DOHH2 (cell line): Measurements from ENCODE around the gene ZCRB1.

ENCODE experiments used
- H3F3A ChIP-seq: fragments of 200-600 bp; sonication (generic), shearing (Covaris generic); 2 replicates; pipeline ENCODE4 v1.6.0; 2016; ENCODE audit warnings: antibody characterized with exemption, mild to moderate bottlenecking; ENCODE audit not compliant: control insufficient read depth, insufficient read depth
- H3K27ac ChIP-seq: fragments of 200-600 bp; sonication (generic); 2 replicates; pipeline ENCODE4 v1.5.1; 2014; ENCODE audit warnings: low read depth, mild to moderate bottlenecking, low read length, moderate library complexity
- H3K27me3 ChIP-seq: fragments of 200-600 bp; sonication (generic); 2 replicates; pipeline ENCODE4 v1.6.1; 2014; ENCODE audit warnings: mild to moderate bottlenecking, low read length, mixed read lengths; ENCODE audit not compliant: control insufficient read depth
- H3K36me3 ChIP-seq: fragments of 200-600 bp; sonication (generic); 2 replicates; pipeline ENCODE4 v1.6.1; 2014; ENCODE audit warnings: mild to moderate bottlenecking, low read length, moderate library complexity, mixed read lengths; ENCODE audit not compliant: control insufficient read depth
- H3K4me1 ChIP-seq: fragments of 200-600 bp; sonication (generic); 2 replicates; pipeline ENCODE4 v1.6.1; 2014; ENCODE audit warnings: mild to moderate bottlenecking, low read length, mixed read lengths; ENCODE audit not compliant: control insufficient read depth
- H3K4me2 ChIP-seq: fragments of 200-600 bp; sonication (generic); 2 replicates; pipeline ENCODE4 v1.6.0; 2014; ENCODE audit warnings: mild to moderate bottlenecking, low read length, moderate library complexity
- H3K4me3 ChIP-seq: fragments of 200-600 bp; sonication (generic); 2 replicates; pipeline ENCODE4 v1.5.1; 2014; ENCODE audit warnings: mild to moderate bottlenecking, low read length, mixed read lengths
- H3K79me2 ChIP-seq: fragments of 200-600 bp; sonication (generic); 2 replicates; pipeline ENCODE4 v1.6.1; 2014; ENCODE audit warnings: mild to moderate bottlenecking, low read length, mixed read lengths; ENCODE audit not compliant: control insufficient read depth
- H3K9me2 ChIP-seq: fragments of 200-600 bp; sonication (generic); replicated peaks from 2 replicates; pipeline ENCODE4 v1.6.1; 2014; ENCODE audit warnings: mild to moderate bottlenecking, low read length, mixed read lengths; ENCODE audit not compliant: control insufficient read depth
- H3K9me3 ChIP-seq: fragments of 200-600 bp; sonication (generic); 2 replicates; pipeline ENCODE4 v1.6.1; 2014; ENCODE audit warnings: antibody characterized with exemption, low read length, mixed read lengths; ENCODE audit not compliant: control insufficient read depth, insufficient read depth
- H4K20me1 ChIP-seq: fragments of 200-600 bp; sonication (generic); 2 replicates; pipeline ENCODE4 v1.6.0; 2014; ENCODE audit warnings: low read depth, mild to moderate bottlenecking, antibody characterized with exemption, low read length, moderate library complexity; ENCODE audit not compliant: control insufficient read depth, insufficient read depth
- CTCF ChIP-seq: fragments of 200-600 bp; sonication (generic); IDR thresholded peaks from one replicate; pipeline ENCODE4 v1.5.1; 2014; ENCODE audit warnings: antibody characterized with exemption, mild to moderate bottlenecking, low read depth, low read length; ENCODE audit not compliant: poor library complexity, severe bottlenecking
- EZH2phosphoT487 ChIP-seq: fragments of 200-600 bp; sonication (generic); IDR thresholded peaks from 2 replicates; pipeline ENCODE4 v1.6.1; 2017; ENCODE audit warnings: borderline replicate concordance, mild to moderate bottlenecking, antibody characterized with exemption, low read length, moderate library complexity, mixed read lengths

Gene ZCRB1

GRCh38 chr12:42273706-42274105 is 52.2 kb downstream of the ZCRB1 start:
- no peak for TF ChIP-seq EZH2phosphoT487
- no peak for TF ChIP-seq CTCF
- no peaks in the 10 kb centered on the region for H3K4me1 ChIP-seq
- no peaks in the 10 kb centered on the region for H3K79me2 ChIP-seq
- H3K27ac ChIP-seq, result no peak overlapping the region
- no peaks in the 10 kb centered on the region for H3K9me3 ChIP-seq
- H4K20me1 ChIP-seq, result no peaks in the 10 kb centered on the region
- H3K36me3 ChIP-seq, result no peaks in the 10 kb centered on the region
- no peak overlapping the region for H3K4me3 ChIP-seq
- no peaks in the 10 kb centered on the region for H3K9me2 ChIP-seq
- no peaks in the 10 kb centered on the region for H3F3A ChIP-seq
- no peak overlapping the region for H3K4me2 ChIP-seq
- H3K27me3 ChIP-seq, result no peaks in the 10 kb centered on the region

- Histone ChIP-seq H3F3A (no peaks in the 10 kb centered on the region), H3K9me2 (no peaks in the 10 kb centered on the region), H3K4me2 (no peak overlapping the region), H3K27me3 (no peaks in the 10 kb centered on the region), H3K4me1 (no peaks in the 10 kb centered on the region), H3K27ac (no peak overlapping the region), H3K4me3 (no peak overlapping the region), H3K79me2 (no peaks in the 10 kb centered on the region), H3K9me3 (no peaks in the 10 kb centered on the region), H3K36me3 (no peaks in the 10 kb centered on the region), H4K20me1 (no peaks in the 10 kb centered on the region)
- TF ChIP-seq CTCF, result no peak
- TF ChIP-seq EZH2phosphoT487, result no peak
Observed at GRCh38 chr12:42270596-42270995, 55.3 kb downstream of the ZCRB1 start.

GRCh38 chr12:42267413-42268190 is 58.3 kb downstream of the ZCRB1 start:
- Histone ChIP-seq H3K4me1 (no peaks in the 10 kb centered on the region), H3K9me2 (no peaks in the 10 kb centered on the region), H3K36me3 (no peaks in the 10 kb centered on the region), H3F3A (no peaks in the 10 kb centered on the region), H3K27ac (no peak overlapping the region), H3K4me2 (no peak overlapping the region), H3K79me2 (no peaks in the 10 kb centered on the region), H4K20me1 (no peaks in the 10 kb centered on the region), H3K9me3 (no peaks in the 10 kb centered on the region), H3K27me3 (no peaks in the 10 kb centered on the region), H3K4me3 (no peak overlapping the region)
- TF ChIP-seq CTCF (no peak), EZH2phosphoT487 (no peak)
